HG03095 (cell line): Measurements from ENCODE around the gene MGAT4A.
"Not testable (repeated sequence)": the region's sequence is repeated elsewhere in the genome, so short reads cannot be mapped to it uniquely, and the experiment has no call there.

Experiments
- ATAC-seq: cut with Tn5 transposase; IDR thresholded peaks from one replicate; pipeline ENCODE4 v1.9.1; 2021; ENCODE audit warnings: moderate library complexity; ENCODE audit not compliant: unreplicated experiment

The MGAT4A gene

GRCh38 chr2:98759827-98760625 lies 29.1 kb upstream of the MGAT4A start:
- no peak for ATAC-seq

- ATAC-seq = no peak
Observed at GRCh38 chr2:98759338-98759737, 28.4 kb upstream of the MGAT4A start.

- ATAC-seq = peak; percentile 77
Observed at GRCh38 chr2:98757904-98758421, 27.0 kb upstream of the MGAT4A start.

GRCh38 chr2:98753801-98754200 lies 22.9 kb upstream of the MGAT4A start:
- no peak for ATAC-seq

DNA sequence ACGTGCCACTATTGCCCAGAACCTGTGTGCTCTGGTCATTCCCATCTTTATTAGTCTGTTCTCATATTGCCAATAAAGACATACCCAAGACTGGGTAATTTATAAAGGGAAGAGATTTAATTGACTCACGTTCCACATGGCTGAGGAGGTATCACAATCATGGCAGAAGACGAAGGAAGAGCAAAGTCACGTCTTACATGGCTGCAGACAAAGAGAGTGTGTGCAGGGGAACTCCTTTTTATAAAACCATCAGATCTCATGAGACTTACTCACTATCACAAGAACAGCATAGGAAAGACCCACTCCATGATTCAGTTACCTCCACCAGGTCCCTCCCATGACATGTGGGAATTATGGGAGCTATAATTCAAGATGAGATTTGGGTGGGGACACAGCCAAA lies 21.8 kb upstream of the MGAT4A start:
- not testable (repeated sequence) for ATAC-seq

GRCh38 chr2:98751748-98752147 lies 20.8 kb upstream of the MGAT4A start:
- ATAC-seq = no peak

- ATAC-seq = no peak
Observed at GRCh38 chr2:98750593-98751282, 19.8 kb upstream of the MGAT4A start.

DNA sequence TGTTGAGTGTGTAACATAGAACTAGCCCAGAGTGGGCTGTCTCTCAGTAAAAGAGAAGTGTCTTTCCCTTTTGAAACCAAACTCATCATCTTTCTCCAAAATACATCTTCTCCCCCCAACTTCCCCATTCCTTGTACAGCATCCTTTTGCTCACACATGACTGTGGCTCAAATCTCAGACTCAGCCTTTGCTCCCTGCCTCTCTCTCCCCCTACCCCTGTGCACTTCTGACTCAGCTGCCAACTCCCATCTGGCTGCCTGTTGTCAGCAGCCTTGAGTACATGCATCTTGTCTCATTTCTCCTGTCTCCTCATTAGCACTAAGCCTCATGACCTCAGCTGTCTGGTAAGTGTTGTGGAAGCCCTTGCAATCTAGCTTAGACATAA lies 18.1 kb upstream of the MGAT4A start:
- ATAC-seq = no peak

GRCh38 chr2:98748292-98749065 lies 17.5 kb upstream of the MGAT4A start:
- no peak for ATAC-seq

DNA sequence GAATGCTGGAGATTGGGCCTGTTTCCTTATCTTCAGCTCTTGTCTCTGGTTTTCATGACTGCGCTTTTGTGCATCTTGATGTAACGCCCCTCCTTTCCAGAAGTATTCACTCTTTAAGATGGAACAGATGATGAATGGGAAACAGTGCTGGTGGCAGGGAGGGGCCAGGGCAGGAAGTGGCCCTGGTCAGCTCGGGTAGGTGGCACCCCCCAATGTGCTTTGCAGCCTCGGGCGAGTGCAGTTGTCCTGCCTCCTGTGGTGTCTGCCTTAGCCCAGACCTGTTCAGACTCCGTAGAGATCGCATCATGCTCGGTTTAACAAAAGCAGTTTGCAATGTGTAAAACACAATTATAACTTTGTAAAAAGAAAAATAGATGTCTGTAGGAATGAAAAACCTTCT lies 17.0 kb upstream of the MGAT4A start:
- ATAC-seq = no peak

GRCh38 chr2:98746426-98746825 lies 15.5 kb upstream of the MGAT4A start:
- no peak for ATAC-seq

GRCh38 chr2:98744595-98744994 lies 13.7 kb upstream of the MGAT4A start:
- no peak for ATAC-seq

GRCh38 chr2:98743835-98744234 lies 12.9 kb upstream of the MGAT4A start:
- no peak for ATAC-seq

DNA sequence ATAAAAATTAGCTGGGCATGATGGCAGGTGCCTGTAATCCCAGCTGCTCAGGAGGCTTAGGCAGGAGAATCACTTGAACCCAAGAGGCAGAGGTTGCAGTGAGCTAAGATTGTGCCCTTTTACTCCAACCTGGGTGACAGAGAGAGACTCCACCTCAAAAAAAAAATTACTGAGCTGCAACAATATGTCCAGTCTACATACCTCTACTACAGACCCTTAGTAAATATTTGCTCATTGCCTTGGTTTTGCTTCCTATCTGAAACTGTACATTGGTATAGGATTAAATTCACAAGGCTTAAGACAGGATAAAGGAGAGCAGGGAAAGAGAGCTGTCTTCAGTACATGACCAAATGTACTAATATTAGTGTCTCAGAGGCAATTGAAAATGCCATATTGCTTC lies 8.1 kb upstream of the MGAT4A start:
- ATAC-seq = no peak

DNA sequence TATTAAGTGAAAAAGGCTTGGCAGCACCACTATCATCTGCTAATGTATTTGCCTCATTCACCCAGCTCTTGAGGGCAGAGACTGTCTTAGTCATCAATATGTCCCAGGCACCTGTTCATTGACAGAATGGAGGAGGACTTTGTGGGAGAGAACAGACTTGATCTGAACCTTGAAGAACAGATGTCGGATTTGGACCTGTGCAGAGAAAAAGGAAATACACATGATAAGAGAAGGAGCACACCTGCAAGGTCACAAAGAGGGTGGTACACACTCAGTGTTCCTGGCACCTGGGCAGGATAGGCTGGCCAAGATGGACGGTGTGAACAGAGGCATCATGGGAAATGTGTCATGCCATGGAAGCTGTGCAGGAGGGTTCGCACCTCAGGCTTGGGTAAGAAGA lies 7.4 kb upstream of the MGAT4A start:
- no peak for ATAC-seq

GRCh38 chr2:98737848-98738247 lies 6.9 kb upstream of the MGAT4A start:
- no peak for ATAC-seq

DNA sequence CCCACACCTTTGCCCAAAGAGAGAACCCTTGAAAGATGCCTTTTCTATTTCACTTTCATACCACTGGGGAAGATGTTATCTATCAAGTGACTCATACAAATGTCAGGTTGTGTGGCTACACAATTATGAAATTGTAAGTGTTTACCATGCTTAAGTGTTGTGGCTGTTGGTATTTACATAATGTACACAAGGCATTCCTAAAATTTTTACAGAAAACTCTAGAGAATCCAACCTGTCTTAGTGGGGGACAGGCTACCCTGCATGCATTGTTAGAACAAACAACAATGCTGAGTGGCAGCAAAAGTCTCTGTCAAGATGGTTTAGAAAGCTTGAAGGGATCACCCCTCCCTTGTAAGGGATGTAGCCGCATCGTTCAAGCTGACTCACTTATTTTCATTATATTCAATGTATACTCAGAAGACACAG lies 5.5 kb upstream of the MGAT4A start:
- no peak for ATAC-seq

GRCh38 chr2:98734823-98735260 lies 3.9 kb upstream of the MGAT4A start:
- no peak for ATAC-seq

- no peak for ATAC-seq
Observed at GRCh38 chr2:98734162-98734561, 3.2 kb upstream of the MGAT4A start.

- no peak for ATAC-seq
Observed at GRCh38 chr2:98732430-98733051, 1.6 kb upstream of the MGAT4A start.

DNA sequence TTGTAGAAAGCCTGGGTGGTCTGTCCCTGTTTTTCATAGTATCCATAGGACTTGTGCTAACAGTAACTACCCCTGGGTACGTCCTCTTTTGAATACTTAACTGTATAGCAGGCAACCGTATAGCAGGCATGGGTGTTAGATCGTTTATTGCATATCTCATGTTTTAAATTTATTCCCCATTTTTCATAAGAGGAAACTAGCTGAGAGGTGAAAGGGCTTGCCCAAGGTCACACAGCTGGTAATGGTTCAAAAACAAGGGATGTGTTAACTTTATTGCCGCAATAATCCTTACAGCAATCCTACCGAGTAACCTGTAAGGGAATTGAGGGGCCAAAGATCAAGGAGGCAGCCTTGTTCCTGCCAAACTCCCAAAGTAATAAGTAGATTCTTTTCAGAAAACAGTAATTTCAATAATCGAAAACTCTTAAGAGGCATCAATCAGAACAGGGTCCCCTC lies 990 bp upstream of the MGAT4A start:
- ATAC-seq = no peak
